OCI-LY1 (cell line): ENCODE measurements around the gene CAB39.

Source experiments
- H2AFZ ChIP-seq: fragments of 200-600 bp; sonication (generic), shearing (Covaris generic); 2 replicates; pipeline ENCODE4 v1.6.0; 2014; ENCODE audit warnings: antibody characterized with exemption, mild to moderate bottlenecking, low read length
- H3F3A ChIP-seq: fragments of 200-600 bp; sonication (generic), shearing (Covaris generic); 2 replicates; pipeline ENCODE4 v1.6.0; 2014; ENCODE audit warnings: mild to moderate bottlenecking, antibody characterized with exemption, low read length, moderate library complexity; ENCODE audit not compliant: insufficient read depth
- H3K27ac ChIP-seq: fragments of 200-600 bp; sonication (generic); 2 replicates; pipeline ENCODE4 v1.5.1; 2014; ENCODE audit warnings: low read length, mixed run types, mild to moderate bottlenecking, low read depth; ENCODE audit not compliant: poor library complexity, severe bottlenecking
- H3K27me3 ChIP-seq: fragments of 200-600 bp; sonication (generic); 2 replicates; pipeline ENCODE4 v1.6.0; 2014; ENCODE audit warnings: antibody characterized with exemption, mild to moderate bottlenecking, low read length, moderate library complexity; ENCODE audit not compliant: insufficient read depth
- H3K36me3 ChIP-seq: fragments of 200-600 bp; sonication (generic); 2 replicates; pipeline ENCODE4 v1.6.1; 2014; ENCODE audit warnings: mild to moderate bottlenecking, antibody characterized with exemption, low read length, moderate library complexity, mixed read lengths; ENCODE audit not compliant: insufficient read depth
- H3K4me1 ChIP-seq: fragments of 200-600 bp; sonication (generic); 2 replicates; pipeline ENCODE4 v1.5.1; 2014; ENCODE audit warnings: mild to moderate bottlenecking, low read length, moderate library complexity; ENCODE audit not compliant: insufficient read depth, severe bottlenecking
- H3K4me2 ChIP-seq: fragments of 200-600 bp; sonication (generic), shearing (Covaris generic); 2 replicates; pipeline ENCODE4 v1.6.1; 2014; ENCODE audit warnings: low read length
- H3K4me3 ChIP-seq: fragments of 200-600 bp; sonication (generic); 2 replicates; pipeline ENCODE4 v1.5.1; 2014; ENCODE audit warnings: low read length, low read depth, mild to moderate bottlenecking, mixed read lengths; ENCODE audit not compliant: poor library complexity, severe bottlenecking
- H3K79me2 ChIP-seq: fragments of 200-600 bp; shearing (Covaris generic); 2 replicates; pipeline ENCODE4 v1.6.1; 2016; ENCODE audit warnings: mixed run types, low read length, mixed read lengths; ENCODE audit not compliant: insufficient read depth
- H3K9ac ChIP-seq: fragments of 200-600 bp; sonication (generic), shearing (Covaris generic); 2 replicates; pipeline ENCODE4 v1.6.1; 2014; ENCODE audit warnings: mild to moderate bottlenecking, low read length, mixed read lengths
- H3K9me2 ChIP-seq: fragments of 200-600 bp; sonication (generic), shearing (Covaris generic); 2 replicates; pipeline ENCODE4 v1.6.1; 2014; ENCODE audit warnings: low read depth, mild to moderate bottlenecking, low read length, mixed read lengths
- H3K9me3 ChIP-seq: fragments of 200-600 bp; shearing (Covaris generic); 2 replicates; pipeline ENCODE4 v1.6.1; 2014; ENCODE audit warnings: low read length, mixed read lengths
- H4K20me1 ChIP-seq: fragments of 200-600 bp; sonication (generic), shearing (Covaris generic); 2 replicates; pipeline ENCODE4 v1.6.0; 2016; ENCODE audit warnings: mild to moderate bottlenecking, low read length; ENCODE audit not compliant: insufficient read depth
- EZH2 ChIP-seq: fragments of 200-600 bp; sonication (generic), shearing (Covaris generic); IDR thresholded peaks from 2 replicates; pipeline ENCODE4 v1.8.0; 2017; ENCODE audit warnings: borderline replicate concordance, mixed run types, mild to moderate bottlenecking, antibody characterized with exemption, low read length, moderate library complexity, mixed read lengths
- TF ChIP-seq, protein P1 (sequence below): fragments of 200-600 bp; sonication (generic), shearing (Covaris generic); IDR thresholded peaks from 2 replicates; pipeline ENCODE4 v1.5.1; 2017; ENCODE audit warnings: mild to moderate bottlenecking, antibody characterized with exemption, low read length, moderate library complexity, mixed read lengths

The CAB39 gene

DNA sequence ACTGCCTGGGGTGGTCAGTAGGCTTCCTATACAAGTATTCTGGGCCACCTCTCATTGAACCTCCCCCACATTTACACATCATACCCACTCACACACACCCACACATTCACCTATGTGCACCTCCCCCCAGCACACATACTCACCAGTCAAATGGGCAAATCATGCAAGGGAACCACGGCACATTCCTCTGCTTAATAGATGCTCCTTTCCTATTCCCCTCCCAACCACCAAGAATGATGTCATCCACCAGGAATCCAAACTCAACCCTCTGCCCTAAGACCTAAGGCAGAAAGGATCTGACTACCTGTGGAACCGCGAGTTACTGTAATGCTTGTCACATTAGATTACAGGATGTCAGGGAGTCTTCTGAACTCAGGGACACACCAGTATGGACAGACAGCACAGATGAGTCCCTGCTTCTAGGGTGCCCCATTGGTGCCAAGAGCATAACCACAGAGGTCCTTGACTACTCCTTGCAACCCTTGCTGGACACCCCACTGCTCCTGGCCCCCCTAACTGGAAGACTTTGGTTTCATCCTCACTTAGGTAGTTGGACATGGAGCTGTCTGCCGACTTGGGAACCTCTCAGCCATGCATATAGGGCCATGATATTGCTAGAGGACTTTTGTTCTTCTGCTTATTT lies 21.5 kb upstream of the CAB39 start:
- no peak overlapping the region for H2AFZ ChIP-seq
- no peaks in the 10 kb centered on the region for H3K79me2 ChIP-seq
- no peaks in the 10 kb centered on the region for H3K4me1 ChIP-seq
- H3K4me2 ChIP-seq = no peak overlapping the region
- H3K9me2 ChIP-seq = no peaks in the 10 kb centered on the region
- H4K20me1 ChIP-seq = no peaks in the 10 kb centered on the region
- H3K9me3 ChIP-seq = no peaks in the 10 kb centered on the region
- H3F3A ChIP-seq = no peaks in the 10 kb centered on the region
- H3K36me3 ChIP-seq = no peaks in the 10 kb centered on the region
- no peak overlapping the region for H3K4me3 ChIP-seq
- H3K27me3 ChIP-seq = no peaks in the 10 kb centered on the region
- H3K27ac ChIP-seq = no peak overlapping the region
- H3K9ac ChIP-seq = no peak overlapping the region
- TF ChIP-seq, protein P1, sequence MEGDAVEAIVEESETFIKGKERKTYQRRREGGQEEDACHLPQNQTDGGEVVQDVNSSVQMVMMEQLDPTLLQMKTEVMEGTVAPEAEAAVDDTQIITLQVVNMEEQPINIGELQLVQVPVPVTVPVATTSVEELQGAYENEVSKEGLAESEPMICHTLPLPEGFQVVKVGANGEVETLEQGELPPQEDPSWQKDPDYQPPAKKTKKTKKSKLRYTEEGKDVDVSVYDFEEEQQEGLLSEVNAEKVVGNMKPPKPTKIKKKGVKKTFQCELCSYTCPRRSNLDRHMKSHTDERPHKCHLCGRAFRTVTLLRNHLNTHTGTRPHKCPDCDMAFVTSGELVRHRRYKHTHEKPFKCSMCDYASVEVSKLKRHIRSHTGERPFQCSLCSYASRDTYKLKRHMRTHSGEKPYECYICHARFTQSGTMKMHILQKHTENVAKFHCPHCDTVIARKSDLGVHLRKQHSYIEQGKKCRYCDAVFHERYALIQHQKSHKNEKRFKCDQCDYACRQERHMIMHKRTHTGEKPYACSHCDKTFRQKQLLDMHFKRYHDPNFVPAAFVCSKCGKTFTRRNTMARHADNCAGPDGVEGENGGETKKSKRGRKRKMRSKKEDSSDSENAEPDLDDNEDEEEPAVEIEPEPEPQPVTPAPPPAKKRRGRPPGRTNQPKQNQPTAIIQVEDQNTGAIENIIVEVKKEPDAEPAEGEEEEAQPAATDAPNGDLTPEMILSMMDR = no peak
- TF ChIP-seq EZH2 = no peak

DNA sequence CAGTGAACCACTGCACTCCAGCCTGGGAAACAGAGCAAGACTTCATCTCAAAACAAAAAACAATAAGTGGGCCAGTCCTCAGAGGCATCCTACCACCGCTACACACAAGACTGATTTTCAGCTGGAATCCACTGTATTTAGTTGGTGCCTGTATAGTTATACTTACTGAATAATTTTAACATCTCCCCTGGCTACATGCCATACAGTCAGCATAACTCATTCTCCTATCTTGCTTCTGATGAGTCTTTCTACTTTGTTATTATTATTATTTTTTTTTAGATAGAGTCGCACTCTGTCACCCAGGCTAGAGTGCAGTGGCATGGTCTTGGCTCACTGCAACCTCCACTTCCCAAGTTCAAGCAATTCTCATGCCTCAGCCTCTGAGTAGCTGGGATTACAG lies 19.9 kb upstream of the CAB39 start:
- Histone ChIP-seq H3K4me3 (no peak overlapping the region), H3K4me1 (no peaks in the 10 kb centered on the region), H4K20me1 (no peaks in the 10 kb centered on the region), H3F3A (no peaks in the 10 kb centered on the region), H3K9me3 (no peaks in the 10 kb centered on the region), H3K9ac (no peak overlapping the region), H3K79me2 (no peaks in the 10 kb centered on the region), H3K9me2 (no peaks in the 10 kb centered on the region), H3K27ac (no peak overlapping the region), H3K4me2 (no peak overlapping the region), H3K27me3 (no peaks in the 10 kb centered on the region), H3K36me3 (no peaks in the 10 kb centered on the region), H2AFZ (no peak overlapping the region)
- TF ChIP-seq, protein P1 = no peak
- TF ChIP-seq EZH2 = no peak

DNA sequence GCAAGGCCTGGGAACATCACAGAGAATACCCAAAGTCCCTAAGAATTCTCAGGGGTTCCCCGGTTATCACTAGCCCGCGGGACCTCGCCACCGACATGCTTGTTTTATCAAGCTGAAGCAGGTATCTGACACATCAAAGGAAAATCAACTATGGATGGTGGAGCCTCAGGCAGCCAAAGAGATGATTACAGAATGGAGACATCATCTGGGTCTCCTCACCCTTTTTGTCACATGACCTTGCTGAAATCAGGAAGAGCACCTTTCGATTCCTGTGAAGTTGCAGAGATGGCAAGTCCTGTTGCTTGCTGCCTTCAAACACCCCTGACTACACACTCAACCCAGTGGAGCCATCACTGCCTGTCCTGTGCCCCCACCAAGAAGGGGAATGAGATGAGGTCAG lies 19.2 kb upstream of the CAB39 start:
- Histone ChIP-seq H3K4me2 (no peak overlapping the region), H3K27ac (no peak overlapping the region), H3K4me1 (no peaks in the 10 kb centered on the region), H3K27me3 (no peaks in the 10 kb centered on the region), H3K9me2 (no peaks in the 10 kb centered on the region), H2AFZ (no peak overlapping the region), H3F3A (no peaks in the 10 kb centered on the region), H3K9ac (no peak overlapping the region), H3K36me3 (no peaks in the 10 kb centered on the region), H4K20me1 (no peaks in the 10 kb centered on the region), H3K4me3 (no peak overlapping the region), H3K9me3 (no peaks in the 10 kb centered on the region), H3K79me2 (no peaks in the 10 kb centered on the region)
- TF ChIP-seq, protein P1 = no peak
- TF ChIP-seq EZH2 = no peak
